Effector memory CD4-positive, alpha-beta T cell (primary cell): ENCODE results near the gene TTC39C.
"Not testable (repeated sequence)": the region's sequence is repeated elsewhere in the genome, so short reads cannot be mapped to it uniquely, and the experiment has no call there.

Experiments
- DNase-seq, 3 donors: peaks; one replicate each; pipeline ENCODE4 v3.0.0-alpha.2; 2020
- H3K27ac ChIP-seq: 2 replicates; pipeline ENCODE4 v1.7.0; 2013; ENCODE audit warnings: mild to moderate bottlenecking, low read length, moderate library complexity; ENCODE audit not compliant: insufficient read depth, poor library complexity, severe bottlenecking
- H3K27me3 ChIP-seq: replicated peaks from 2 replicates; pipeline ENCODE4 v1.7.0; 2013; ENCODE audit warnings: mild to moderate bottlenecking, low read length; ENCODE audit not compliant: insufficient read depth, control insufficient read depth, poor library complexity, severe bottlenecking
- H3K36me3 ChIP-seq: 2 replicates; pipeline ENCODE4 v1.7.0; 2013; ENCODE audit warnings: mild to moderate bottlenecking, low read length, moderate library complexity; ENCODE audit not compliant: control insufficient read depth, insufficient read depth
- H3K4me1 ChIP-seq: 2 replicates; pipeline ENCODE4 v1.7.0; 2013; ENCODE audit warnings: low read length, mild to moderate bottlenecking; ENCODE audit not compliant: control insufficient read depth, insufficient read depth, poor library complexity, severe bottlenecking
- H3K4me3 ChIP-seq: 2 replicates; pipeline ENCODE4 v1.7.0; 2013; ENCODE audit warnings: low read length, low read depth, mild to moderate bottlenecking; ENCODE audit not compliant: insufficient read depth, poor library complexity, severe bottlenecking
- H3K9me3 ChIP-seq: 2 replicates; pipeline ENCODE4 v1.7.0; 2013; ENCODE audit warnings: mild to moderate bottlenecking, low read length, moderate library complexity; ENCODE audit not compliant: control insufficient read depth

Gene TTC39C

GRCh38 chr18:24060644-24061043 is 46.1 kb downstream of the TTC39C start:
- Histone ChIP-seq H3K9me3 (no peaks in the 10 kb centered on the region), H3K36me3 (peaks cover 4% of the 10 kb centered on the region), H3K27me3 (no peaks in the 10 kb centered on the region), H3K4me3 (no peak overlapping the region), H3K4me1 (peaks cover 18% of the 10 kb centered on the region), H3K27ac (no peak overlapping the region)
- DNase-seq = no peak

- peak overlapping the region; percentile 18 for H3K27ac ChIP-seq
- peaks cover 26% of the 10 kb centered on the region for H3K36me3 ChIP-seq
- no peak overlapping the region for H3K4me3 ChIP-seq
- H3K4me1 ChIP-seq = peaks cover 12% of the 10 kb centered on the region
- no peaks in the 10 kb centered on the region for H3K9me3 ChIP-seq
- H3K27me3 ChIP-seq = no peaks in the 10 kb centered on the region
- no peak for DNase-seq
Observed at GRCh38 chr18:24063121-24063731, 48.7 kb downstream of the TTC39C start.

GRCh38 chr18:24064391-24065100 is 50.0 kb downstream of the TTC39C start:
- Histone ChIP-seq H3K27me3 (no peaks in the 10 kb centered on the region), H3K4me1 (peaks cover 20% of the 10 kb centered on the region), H3K9me3 (no peaks in the 10 kb centered on the region), H3K4me3 (no peak overlapping the region), H3K36me3 (peaks cover 34% of the 10 kb centered on the region), H3K27ac (no peak overlapping the region)
- no peak for DNase-seq

- Histone ChIP-seq H3K27ac (no peak overlapping the region), H3K4me3 (no peak overlapping the region), H3K4me1 (peaks cover 20% of the 10 kb centered on the region), H3K27me3 (no peaks in the 10 kb centered on the region), H3K36me3 (peaks cover 39% of the 10 kb centered on the region), H3K9me3 (no peaks in the 10 kb centered on the region)
- DNase-seq = no peak
Observed at GRCh38 chr18:24065906-24066305, 51.4 kb downstream of the TTC39C start.

GRCh38 chr18:24068945-24069693 is 54.6 kb downstream of the TTC39C start:
- H3K9me3 ChIP-seq = no peaks in the 10 kb centered on the region
- no peak overlapping the region for H3K27ac ChIP-seq
- peaks cover 8% of the 10 kb centered on the region for H3K4me1 ChIP-seq
- H3K4me3 ChIP-seq = no peak overlapping the region
- DNase-seq = no peak
- no peaks in the 10 kb centered on the region for H3K27me3 ChIP-seq
- H3K36me3 ChIP-seq = peaks cover 47% of the 10 kb centered on the region

GRCh38 chr18:24071029-24071428 is 56.5 kb downstream of the TTC39C start:
- peaks cover 45% of the 10 kb centered on the region for H3K36me3 ChIP-seq
- no peak for DNase-seq
- no peaks in the 10 kb centered on the region for H3K27me3 ChIP-seq
- H3K27ac ChIP-seq = no peak overlapping the region
- H3K4me3 ChIP-seq = no peak overlapping the region
- peaks cover 8% of the 10 kb centered on the region for H3K4me1 ChIP-seq
- no peaks in the 10 kb centered on the region for H3K9me3 ChIP-seq

- no peak overlapping the region for H3K27ac ChIP-seq
- H3K4me3 ChIP-seq = no peak overlapping the region
- peaks cover 12% of the 10 kb centered on the region for H3K4me1 ChIP-seq
- H3K9me3 ChIP-seq = no peaks in the 10 kb centered on the region
- DNase-seq = no peak
- H3K27me3 ChIP-seq = no peaks in the 10 kb centered on the region
- peaks cover 37% of the 10 kb centered on the region for H3K36me3 ChIP-seq
Observed at GRCh38 chr18:24071779-24072178, 57.2 kb downstream of the TTC39C start.

GRCh38 chr18:24072743-24073142 is 58.2 kb downstream of the TTC39C start:
- Histone ChIP-seq H3K9me3 (no peaks in the 10 kb centered on the region), H3K27ac (no peak overlapping the region), H3K27me3 (no peaks in the 10 kb centered on the region), H3K4me3 (no peak overlapping the region), H3K4me1 (peaks cover 16% of the 10 kb centered on the region), H3K36me3 (peaks cover 31% of the 10 kb centered on the region)
- no peak for DNase-seq

- Histone ChIP-seq H3K27ac (no peak overlapping the region), H3K36me3 (peaks cover 30% of the 10 kb centered on the region), H3K4me1 (peaks cover 14% of the 10 kb centered on the region), H3K9me3 (no peaks in the 10 kb centered on the region), H3K27me3 (no peaks in the 10 kb centered on the region), H3K4me3 (no peak overlapping the region)
- DNase-seq = no peak
Observed at GRCh38 chr18:24073791-24074190, 59.2 kb downstream of the TTC39C start.

GRCh38 chr18:24074757-24075156 is 60.2 kb downstream of the TTC39C start:
- peaks cover 34% of the 10 kb centered on the region for H3K36me3 ChIP-seq
- not testable (repeated sequence) for H3K27ac ChIP-seq, H3K27me3 ChIP-seq, H3K4me1 ChIP-seq, DNase-seq, H3K9me3 ChIP-seq, H3K4me3 ChIP-seq
